Thymus (tissue), 11 donors: ENCODE measurements around the gene ANKRD11. TPM values are rescaled to one million over a fixed set of nuclear protein-coding genes. Genes with fewer than 3 reads are reported as not detected.

Source experiments
- DNase-seq, 9 donors: peaks; one replicate each; pipeline ENCODE4 v3.0.0-alpha.2; 2013; ENCODE audit warnings: low spot score in 9 of 9, low read depth in 6 of 9, missing footprints in 1 of 9
- H3K27ac ChIP-seq, 2 donors: one replicate each; pipeline ENCODE4 v1.5.1; 2013; ENCODE audit warnings: control low read depth in 1 of 2, low read depth in 1 of 2, low read length in 1 of 2, mild to moderate bottlenecking in 1 of 2, moderate library complexity in 1 of 2
- H3K27me3 ChIP-seq, 2 donors: one replicate each; pipeline ENCODE4 v1.5.1; 2013; ENCODE audit warnings: low read length in 1 of 2; ENCODE audit not compliant: control insufficient read depth in 2 of 2, insufficient read depth in 1 of 2
- H3K36me3 ChIP-seq, 2 donors: one replicate each; pipeline ENCODE4 v1.5.1; 2013; ENCODE audit warnings: low read length in 1 of 2, mild to moderate bottlenecking in 1 of 2, moderate library complexity in 1 of 2; ENCODE audit not compliant: control insufficient read depth in 2 of 2, insufficient read depth in 2 of 2
- H3K4me1 ChIP-seq, 2 donors: one replicate each; pipeline ENCODE4 v1.5.1; 2013; ENCODE audit warnings: low read length in 2 of 2; ENCODE audit not compliant: control insufficient read depth in 2 of 2, insufficient read depth in 2 of 2
- H3K4me3 ChIP-seq, 2 donors: one replicate each; pipeline ENCODE4 v1.5.1; 2013; ENCODE audit warnings: low read length in 2 of 2, control low read depth in 1 of 2, mild to moderate bottlenecking in 1 of 2
- H3K9me3 ChIP-seq, 2 donors: one replicate each; pipeline ENCODE4 v1.5.1; 2013; ENCODE audit warnings: low read length in 1 of 2, mild to moderate bottlenecking in 1 of 2; ENCODE audit not compliant: control insufficient read depth in 2 of 2, insufficient read depth in 1 of 2
- WGBS: extraction: QIAGEN DNeasy Blood & Tissue Kit; methylation state at CpG from one replicate; pipeline ENCODE4 v1.1.7; 2013; 5-methylcytosine and 5-hydroxymethylcytosine counted together
- polyA plus RNA-seq: library from polyadenylated mRNA; stranded (reverse); fragments of 200-250 nt; gene quantifications from one replicate; pipeline ENCODE4 v1.2.3, GENCODE V29; 2013
- total RNA-seq: library from RNA; stranded (reverse); fragments of 120-200 nt; gene quantifications from one replicate; pipeline ENCODE4 v1.2.4, GENCODE V29; 2013
- donor health status: healthy.

The ANKRD11 gene
- total and polyA plus RNA-seq, 2 donors, result 24.8 to 79.5 TPM

- Histone ChIP-seq H3K27me3 (no peaks in the 10 kb centered on the region), H3K4me1 (no peaks in the 10 kb centered on the region), H3K36me3 (peaks cover 63 to 71% of the 10 kb centered on the region in 2 donors), H3K4me3 (no peak overlapping the region), H3K27ac (no peak overlapping the region), H3K9me3 (no peaks in the 10 kb centered on the region)
- WGBS, result 95% methylated on average over 17 of the region's 17 CpGs
- DNase-seq, result no peak
Measured at GRCh38 chr16:89290887-89291286, 199.5 kb downstream of the ANKRD11 start.

- Histone ChIP-seq H3K9me3 (peaks cover 0 to under 1% of the 10 kb centered on the region in 2 donors), H3K4me3 (no peak overlapping the region), H3K4me1 (no peaks in the 10 kb centered on the region), H3K36me3 (peaks cover 64 to 74% of the 10 kb centered on the region in 2 donors), H3K27me3 (no peaks in the 10 kb centered on the region), H3K27ac (no peak overlapping the region)
- no peak for DNase-seq
- 97% methylated on average over 16 of the region's 16 CpGs for WGBS
Measured at GRCh38 chr16:89290472-89290871, 199.9 kb downstream of the ANKRD11 start.

GRCh38 chr16:89289428-89290395 is 200.6 kb downstream of the ANKRD11 start:
- Histone ChIP-seq H3K4me1 (no peaks in the 10 kb centered on the region), H3K4me3 (no peak overlapping the region), H3K36me3 (peaks cover 66 to 75% of the 10 kb centered on the region in 2 donors), H3K27me3 (no peaks in the 10 kb centered on the region), H3K27ac (no peak overlapping the region), H3K9me3 (peaks cover 0 to 3% of the 10 kb centered on the region in 2 donors)
- 81% methylated on average over 25 of the region's 25 CpGs for WGBS
- DNase-seq, result peak in 8 of 9 donors; percentile 7 to 64 (median 40)

GRCh38 chr16:89288966-89289365 is 201.4 kb downstream of the ANKRD11 start:
- Histone ChIP-seq H3K4me3 (no peak overlapping the region), H3K27ac (no peak overlapping the region), H3K27me3 (no peaks in the 10 kb centered on the region), H3K9me3 (peaks cover 0 to 3% of the 10 kb centered on the region in 2 donors), H3K36me3 (peaks cover 70 to 79% of the 10 kb centered on the region in 2 donors), H3K4me1 (no peaks in the 10 kb centered on the region)
- WGBS, result 97% methylated on average over 19 of the region's 19 CpGs
- DNase-seq, result no peak

- Histone ChIP-seq H3K4me1 (no peaks in the 10 kb centered on the region), H3K27ac (no peak overlapping the region), H3K9me3 (peaks cover 0 to 3% of the 10 kb centered on the region in 2 donors), H3K4me3 (no peak overlapping the region), H3K36me3 (peaks cover 73 to 82% of the 10 kb centered on the region in 2 donors), H3K27me3 (no peaks in the 10 kb centered on the region)
- DNase-seq, result no peak
- 98% methylated on average over 13 of the region's 13 CpGs for WGBS
Measured at GRCh38 chr16:89288577-89288844, 201.8 kb downstream of the ANKRD11 start.

GRCh38 chr16:89287777-89288576 is 202.4 kb downstream of the ANKRD11 start:
- Histone ChIP-seq H3K27ac (no peak overlapping the region), H3K27me3 (no peaks in the 10 kb centered on the region), H3K36me3 (peaks cover 79 to 88% of the 10 kb centered on the region in 2 donors), H3K4me1 (no peaks in the 10 kb centered on the region), H3K4me3 (no peak overlapping the region), H3K9me3 (peaks cover 0 to 3% of the 10 kb centered on the region in 2 donors)
- WGBS, result 97% methylated on average over 30 of the region's 30 CpGs
- DNase-seq, result no peak

- Histone ChIP-seq H3K4me1 (no peaks in the 10 kb centered on the region), H3K27ac (no peak overlapping the region), H3K9me3 (peaks cover 0 to 3% of the 10 kb centered on the region in 2 donors), H3K36me3 (peaks cover 85 to 96% of the 10 kb centered on the region in 2 donors), H3K27me3 (no peaks in the 10 kb centered on the region), H3K4me3 (no peak overlapping the region)
- DNase-seq, result no peak
- 94% methylated on average over 25 of the region's 25 CpGs for WGBS
Measured at GRCh38 chr16:89286096-89286495, 204.3 kb downstream of the ANKRD11 start.

GRCh38 chr16:89285381-89285780 is 205.0 kb downstream of the ANKRD11 start:
- Histone ChIP-seq H3K27me3 (no peaks in the 10 kb centered on the region), H3K36me3 (peaks cover 85 to 96% of the 10 kb centered on the region in 2 donors), H3K27ac (no peak overlapping the region), H3K9me3 (peaks cover 0 to 3% of the 10 kb centered on the region in 2 donors), H3K4me1 (no peaks in the 10 kb centered on the region), H3K4me3 (no peak overlapping the region)
- 97% methylated on average over 17 of the region's 17 CpGs for WGBS
- no peak for DNase-seq

- H3K4me1 ChIP-seq, result no peaks in the 10 kb centered on the region
- H3K27me3 ChIP-seq, result no peaks in the 10 kb centered on the region
- H3K9me3 ChIP-seq, result peaks cover 0 to 3% of the 10 kb centered on the region in 2 donors
- no peak overlapping the region for H3K27ac ChIP-seq
- WGBS, result 89% methylated on average over 20 of the region's 20 CpGs
- H3K36me3 ChIP-seq, result peaks cover 91 to 93% of the 10 kb centered on the region in 2 donors
- H3K4me3 ChIP-seq, result no peak overlapping the region
- no peak for DNase-seq
Measured at GRCh38 chr16:89283449-89283848, 206.9 kb downstream of the ANKRD11 start.
